HEK293 (cell line): Measurements from ENCODE around the gene PLEKHA7.
A peak's percentile ranks its signal among the peaks of the same experiment; 100 is the strongest.

Experiments used
- CTCF ChIA-PET: fragments of 350-600 bp; formaldehyde crosslinking; extraction: SDS; loops from one replicate; lab custom pipeline; 2021; ENCODE audit warnings: antibody characterized with exemption; lab: Yijun Ruan, JAX
- POLR2A ChIA-PET: fragments of 300-600 bp; formaldehyde crosslinking; extraction: SDS; loops from one replicate; lab custom pipeline; 2020; ENCODE audit warnings: antibody characterized with exemption, inconsistent platforms; lab: Yijun Ruan, JAX
- H3K27ac ChIP-seq: fragments of 200-500 bp; sonication (Bioruptor generic); 2 replicates; pipeline ENCODE4 v1.5.1; 2014; ENCODE audit warnings: low read depth, low read length, control low read depth, inconsistent platforms; ENCODE audit errors: extremely low read depth
- H3K36me3 ChIP-seq, 2 experiments: fragments of 200-500 bp in 1 of 2; sonication (Bioruptor generic) in 1 of 2; 1 replicate in 1 of 2; 2 replicates in 1 of 2; pipeline ENCODE4 v1.5.1; 2014 to 2017; ENCODE audit warnings: inconsistent platforms in 2 of 2, low read length in 2 of 2; ENCODE audit not compliant: control insufficient read depth in 2 of 2, insufficient read depth in 1 of 2
- H3K4me1 ChIP-seq: fragments of 200-500 bp; sonication (Bioruptor generic); 2 replicates; pipeline ENCODE4 v1.5.1; 2014; ENCODE audit warnings: mild to moderate bottlenecking, low read length, inconsistent platforms; ENCODE audit not compliant: control insufficient read depth, insufficient read depth
- H3K4me3 ChIP-seq: 2 replicates; pipeline ENCODE4 v1.5.1; 2011; ENCODE audit warnings: low read depth, mild to moderate bottlenecking, control low read depth, low read length, moderate library complexity
- H3K9me3 ChIP-seq: fragments of 200-500 bp; sonication (Bioruptor generic); 2 replicates; pipeline ENCODE4 v1.5.1; 2014; ENCODE audit warnings: low read depth, low read length, inconsistent platforms; ENCODE audit not compliant: control insufficient read depth, insufficient read depth
- EGR2 ChIP-seq: fragments of 450-650 bp; formaldehyde crosslinking; IDR thresholded peaks from 2 replicates; pipeline ENCODE4 v1.5.1; 2016; ENCODE audit warnings: low read depth, missing biosample characterization, missing genetic modification characterization
- GLIS1 ChIP-seq: fragments of 450-650 bp; formaldehyde crosslinking; IDR thresholded peaks from 2 replicates; pipeline ENCODE4 v1.5.1; 2016; ENCODE audit warnings: missing biosample characterization, missing genetic modification characterization
- INSM2 ChIP-seq: fragments of 450-650 bp; formaldehyde crosslinking; IDR thresholded peaks from 2 replicates; pipeline ENCODE4 v1.5.1; 2016; ENCODE audit warnings: missing biosample characterization, missing genetic modification characterization
- OSR2 ChIP-seq: fragments of 450-650 bp; formaldehyde crosslinking; IDR thresholded peaks from 2 replicates; pipeline ENCODE4 v1.5.1; 2016; ENCODE audit warnings: missing biosample characterization, missing genetic modification characterization
- PRDM1 ChIP-seq: fragments of 450-650 bp; formaldehyde crosslinking; IDR thresholded peaks from 2 replicates; pipeline ENCODE4; 2016; ENCODE audit warnings: missing biosample characterization, missing genetic modification characterization
- PRDM6 ChIP-seq: fragments of 450-650 bp; formaldehyde crosslinking; IDR thresholded peaks from 2 replicates; pipeline ENCODE4 v1.5.1; 2017; ENCODE audit warnings: missing biosample characterization, missing genetic modification characterization
- REPIN1 ChIP-seq: fragments of 450-650 bp; formaldehyde crosslinking; IDR thresholded peaks from 2 replicates; pipeline ENCODE4 v1.5.1; 2017; ENCODE audit warnings: missing biosample characterization, missing genetic modification characterization, low read depth
- SP7 ChIP-seq: fragments of 450-650 bp; formaldehyde crosslinking; IDR thresholded peaks from 2 replicates; pipeline ENCODE4 v1.5.1; 2016; ENCODE audit warnings: missing biosample characterization, missing genetic modification characterization
- ZBTB10 ChIP-seq: fragments of 450-650 bp; formaldehyde crosslinking; IDR thresholded peaks from 2 replicates; pipeline ENCODE4 v1.5.1; 2016; ENCODE audit warnings: missing biosample characterization, missing genetic modification characterization
- ZBTB8A ChIP-seq: fragments of 450-650 bp; formaldehyde crosslinking; IDR thresholded peaks from 2 replicates; pipeline ENCODE4 v1.5.1; 2016; ENCODE audit warnings: missing biosample characterization, missing genetic modification characterization
- ZFHX2 ChIP-seq: fragments of 450-650 bp; formaldehyde crosslinking; conservative IDR thresholded peaks from 2 replicates; pipeline ENCODE4 v1.5.1; 2016; ENCODE audit warnings: missing biosample characterization, missing genetic modification characterization
- ZIC2 ChIP-seq: fragments of 450-650 bp; formaldehyde crosslinking; IDR thresholded peaks from 2 replicates; pipeline ENCODE4 v1.5.1; 2016; ENCODE audit warnings: missing biosample characterization, missing genetic modification characterization
- ZNF302 ChIP-seq: fragments of 450-650 bp; formaldehyde crosslinking; IDR thresholded peaks from 2 replicates; pipeline ENCODE4 v1.5.1; 2016; ENCODE audit warnings: missing biosample characterization, missing genetic modification characterization, low read depth
- ZNF391 ChIP-seq: fragments of 450-650 bp; formaldehyde crosslinking; IDR thresholded peaks from 2 replicates; pipeline ENCODE4 v1.5.1; 2016; ENCODE audit warnings: low read depth, missing biosample characterization, missing genetic modification characterization, borderline replicate concordance
- ZNF449 ChIP-seq: fragments of 450-650 bp; formaldehyde crosslinking; IDR thresholded peaks from 2 replicates; pipeline ENCODE4 v1.5.1; 2017; ENCODE audit warnings: missing biosample characterization, mild to moderate bottlenecking, missing genetic modification characterization, moderate library complexity
- ZNF488 ChIP-seq: fragments of 450-650 bp; formaldehyde crosslinking; IDR thresholded peaks from 2 replicates; pipeline ENCODE4 v1.5.1; 2016; ENCODE audit warnings: missing biosample characterization, missing genetic modification characterization
- ZNF548 ChIP-seq: fragments of 450-650 bp; formaldehyde crosslinking; IDR thresholded peaks from 2 replicates; pipeline ENCODE4 v1.5.1; 2016; ENCODE audit warnings: missing biosample characterization, missing genetic modification characterization
- ZNF561 ChIP-seq: fragments of 450-650 bp; IDR thresholded peaks from 2 replicates; pipeline ENCODE4 v1.5.1; 2018; ENCODE audit warnings: missing biosample characterization, missing genetic modification characterization, borderline replicate concordance
- ZNF600 ChIP-seq: fragments of 450-650 bp; formaldehyde crosslinking; IDR thresholded peaks from 2 replicates; pipeline ENCODE4 v1.5.1; 2016; ENCODE audit warnings: missing biosample characterization, missing genetic modification characterization
- ZNF664 ChIP-seq: fragments of 450-650 bp; formaldehyde crosslinking; IDR thresholded peaks from 2 replicates; pipeline ENCODE4 v1.5.1; 2016; ENCODE audit warnings: missing biosample characterization, missing genetic modification characterization
- ZNF837 ChIP-seq: fragments of 450-650 bp; formaldehyde crosslinking; IDR thresholded peaks from 2 replicates; pipeline ENCODE4 v1.5.1; 2016; ENCODE audit warnings: missing biosample characterization, missing genetic modification characterization

The PLEKHA7 gene

GRCh38 chr11:16989554-16989953, 24.7 kb downstream of the PLEKHA7 start:
- ChIA-PET POLR2A (interaction anchor here (0.6 to 1.6 kb wide), 4 partner anchors 10 to 88 kb away, joined by 3 to 6 read pairs (median 4); partner anchors contain the start of gene RPS13), CTCF (interaction anchor here (0.6 to 1.3 kb wide), 3 partner anchors 10 to 44 kb away, joined by 3 to 4 read pairs (median 4); no protein-coding TSS in a partner anchor)
- Histone ChIP-seq H3K4me1 (peaks cover 16% of the 10 kb centered on the region), H3K27ac (no peak overlapping the region), H3K4me3 (no peak overlapping the region), H3K36me3 (no peaks in the 10 kb centered on the region), H3K9me3 (no peaks in the 10 kb centered on the region)
- no peak for TF ChIP-seq ZNF391 (tag by site-specific recombination)

GRCh38 chr11:16987205-16987568, 27.0 kb downstream of the PLEKHA7 start:
- TF ChIP-seq ZNF600 (tag by site-specific recombination) (no peak), ZNF449 (tag by site-specific recombination) (peak; percentile 59; the same call in 1 of the 2 replicates)
- TF ChIP-seq, all 188 proteins: peak for 1
- Histone ChIP-seq H3K27ac (no peak overlapping the region), H3K9me3 (no peaks in the 10 kb centered on the region), H3K4me3 (no peak overlapping the region), H3K4me1 (peaks cover 16% of the 10 kb centered on the region), H3K36me3 (no peaks in the 10 kb centered on the region)
- CTCF ChIA-PET = interaction anchor here (1.4 to 2.1 kb wide), 2 partner anchors 23 to 41 kb away, joined by 3 to 7 read pairs; no protein-coding TSS in a partner anchor
- POLR2A ChIA-PET = interaction anchor here (0.6 kb wide), 1 partner anchor 38 kb away, joined by 5 read pairs; no protein-coding TSS in a partner anchor

GRCh38 chr11:16986434-16987204, 27.6 kb downstream of the PLEKHA7 start:
- CTCF ChIA-PET = interaction anchor here (2.1 kb wide), 1 partner anchor 40 kb away, joined by 7 read pairs; no protein-coding TSS in a partner anchor
- peaks cover 16% of the 10 kb centered on the region for H3K4me1 ChIP-seq
- POLR2A ChIA-PET = interaction anchor here (0.6 kb wide), 1 partner anchor 38 kb away, joined by 5 read pairs; no protein-coding TSS in a partner anchor
- no peaks in the 10 kb centered on the region for H3K9me3 ChIP-seq
- H3K27ac ChIP-seq = no peak overlapping the region
- no peaks in the 10 kb centered on the region for H3K36me3 ChIP-seq
- no peak overlapping the region for H3K4me3 ChIP-seq
- TF ChIP-seq PRDM1 (tag by site-specific recombination) (0 out of 2 replicates have a peak, but pooled peaks have one; percentile 21), INSM2 (no peak), ZNF664 (tag by site-specific recombination) (peak; percentile 77), ZNF488 (tag by site-specific recombination) (no peak), ZFHX2 (tag by site-specific recombination) (peak; percentile 87), GLIS1 (peak; percentile 70), PRDM6 (peak; percentile 40; the same call in 1 of the 2 replicates), ZNF302 (tag by site-specific recombination) (no peak), ZNF548 (tag by site-specific recombination) (no peak), OSR2 (tag by site-specific recombination) (peak; percentile 66; the same call in 1 of the 2 replicates), SP7 (peak; percentile 67), REPIN1 (tag by site-specific recombination) (no peak), ZNF837 (tag by site-specific recombination) (no peak), EGR2 (tag by site-specific recombination) (peak; percentile 90), ZIC2 (tag by site-specific recombination) (peak; percentile 18; the same call in 1 of the 2 replicates), ZNF600 (tag by site-specific recombination) (peak; percentile 51; the same call in 1 of the 2 replicates), ZBTB8A (tag by site-specific recombination) (peak; percentile 44), ZNF561 (tag by site-specific recombination) (no peak), ZBTB10 (tag by site-specific recombination) (no peak)
